ENCODE data around the gene ATXN1.

DNA sequence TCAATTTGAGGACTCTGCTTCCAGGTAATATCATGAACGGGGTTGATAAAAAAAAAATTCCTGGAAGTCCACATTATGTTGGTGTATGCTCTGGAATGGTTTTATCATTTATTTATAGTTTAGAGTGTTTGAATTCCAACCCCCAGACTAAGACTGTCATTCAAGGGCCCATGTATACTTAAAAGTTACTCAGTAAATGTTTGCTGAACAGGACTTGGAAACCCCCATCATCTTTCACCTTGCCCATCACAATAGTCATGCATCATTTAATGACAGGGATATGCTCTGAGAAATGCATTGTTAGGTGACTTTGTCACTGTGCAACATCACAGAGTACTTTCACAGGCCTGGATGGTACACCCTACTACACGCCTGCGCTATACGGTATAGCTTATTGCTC is 104.8 kb downstream of the ATXN1 start:
- TF ChIP-seq POLR2A (IDR thresholded peaks at IDR 0.05), result no peak
- TF ChIP-seq, protein P1, sequence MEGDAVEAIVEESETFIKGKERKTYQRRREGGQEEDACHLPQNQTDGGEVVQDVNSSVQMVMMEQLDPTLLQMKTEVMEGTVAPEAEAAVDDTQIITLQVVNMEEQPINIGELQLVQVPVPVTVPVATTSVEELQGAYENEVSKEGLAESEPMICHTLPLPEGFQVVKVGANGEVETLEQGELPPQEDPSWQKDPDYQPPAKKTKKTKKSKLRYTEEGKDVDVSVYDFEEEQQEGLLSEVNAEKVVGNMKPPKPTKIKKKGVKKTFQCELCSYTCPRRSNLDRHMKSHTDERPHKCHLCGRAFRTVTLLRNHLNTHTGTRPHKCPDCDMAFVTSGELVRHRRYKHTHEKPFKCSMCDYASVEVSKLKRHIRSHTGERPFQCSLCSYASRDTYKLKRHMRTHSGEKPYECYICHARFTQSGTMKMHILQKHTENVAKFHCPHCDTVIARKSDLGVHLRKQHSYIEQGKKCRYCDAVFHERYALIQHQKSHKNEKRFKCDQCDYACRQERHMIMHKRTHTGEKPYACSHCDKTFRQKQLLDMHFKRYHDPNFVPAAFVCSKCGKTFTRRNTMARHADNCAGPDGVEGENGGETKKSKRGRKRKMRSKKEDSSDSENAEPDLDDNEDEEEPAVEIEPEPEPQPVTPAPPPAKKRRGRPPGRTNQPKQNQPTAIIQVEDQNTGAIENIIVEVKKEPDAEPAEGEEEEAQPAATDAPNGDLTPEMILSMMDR (IDR thresholded peaks at IDR 0.05), result no peak
